Natural killer cell (primary cell): ENCODE data around the gene ATP11A. TPM values are rescaled to one million over a fixed set of nuclear protein-coding genes. Genes with fewer than 3 reads are reported as not detected.

Source experiments
- ATAC-seq, 3 donors: fragments of 150-1000 bp in 2 of 3; fragments of 200-7000 bp in 1 of 3; cut with Tn5 transposase; 1 replicate in 1 of 3; 2 replicates in 2 of 3; pipeline ENCODE4 v1.10.0; 2021; ENCODE audit warnings: mild to moderate bottlenecking in 2 of 3, moderate library complexity in 2 of 3
- DNase-seq, 2 donors: peaks; one replicate each; pipeline versions ENCODE4 v3.0.0 to v3.0.0-alpha.2; 2013 to 2021; ENCODE audit warnings: mixed read lengths in 1 of 2
- H3K27ac ChIP-seq: one replicate; pipeline ENCODE4 v1.5.1; 2013; ENCODE audit warnings: mild to moderate bottlenecking, low read length
- H3K27me3 ChIP-seq: one replicate; pipeline ENCODE4 v1.6.1; 2013; ENCODE audit warnings: low read length; ENCODE audit not compliant: control insufficient read depth, insufficient read depth
- H3K36me3 ChIP-seq: one replicate; pipeline ENCODE4 v1.6.1; 2013; ENCODE audit warnings: low read length; ENCODE audit not compliant: control insufficient read depth, insufficient read depth
- H3K4me1 ChIP-seq: one replicate; pipeline ENCODE4 v1.6.1; 2013; ENCODE audit warnings: low read length; ENCODE audit not compliant: control insufficient read depth, insufficient read depth
- H3K4me3 ChIP-seq: one replicate; pipeline ENCODE4 v1.5.1; 2013; ENCODE audit warnings: low read length
- H3K9me3 ChIP-seq: one replicate; pipeline ENCODE4 v1.6.1; 2013; ENCODE audit warnings: low read length; ENCODE audit not compliant: control insufficient read depth, insufficient read depth
- H3K27ac Mint-ChIP-seq, 2 donors: one replicate each; pipeline ENCODE4 v1.8.0; 2022; ENCODE audit warnings: mild to moderate bottlenecking in 2 of 2, mixed read lengths in 2 of 2, moderate library complexity in 1 of 2
- H3K27me3 Mint-ChIP-seq, 2 donors: one replicate each; pipeline ENCODE4 v1.8.0; 2022; ENCODE audit warnings: low read depth in 2 of 2, mixed read lengths in 2 of 2
- H3K36me3 Mint-ChIP-seq: one replicate; pipeline ENCODE4 v1.8.0; 2022; ENCODE audit warnings: mixed read lengths
- H3K4me1 Mint-ChIP-seq, 2 donors: one replicate each; pipeline ENCODE4 v1.8.0; 2022; ENCODE audit warnings: mixed read lengths in 2 of 2
- H3K4me3 Mint-ChIP-seq: one replicate; pipeline ENCODE4 v1.8.0; 2022; ENCODE audit warnings: mild to moderate bottlenecking, moderate library complexity, mixed read lengths
- H3K9me3 Mint-ChIP-seq, 2 donors: one replicate each; pipeline ENCODE4 v1.8.0; 2022; ENCODE audit warnings: mixed read lengths in 2 of 2
- WGBS: methylation state at CpG from one replicate; pipeline ENCODE4 v1.1.7; 2013; ENCODE audit warnings: missing lambda C conversion rate; ENCODE audit not compliant: insufficient coverage; 5-methylcytosine and 5-hydroxymethylcytosine counted together
- intact Hi-C: fragments of 100-400 bp; cut with micrococcal nuclease; formaldehyde crosslinking; loops from one replicate; pipeline ENCODE4 v1.14.2; 2022
- total RNA-seq, 4 donors: library from RNA; stranded (reverse); fragments of 120-200 nt in 1 of 4; gene quantifications; one replicate each; pipeline versions ENCODE4 v1.2.3 to v1.2.4, GENCODE V29; 2013 to 2022
- TF ChIP-seq, protein P1 (sequence below): fragments of 200-600 bp; IDR thresholded peaks from one replicate; pipeline ENCODE4 v1.8.0; 2022; ENCODE audit warnings: antibody characterized with exemption

The ATP11A gene
- total RNA-seq, 3 donors from 2014 or later (not counting 1 experiment from before 2014, with no cell fraction given) = 47.1 to 68.6 (median 50.7) TPM

DNA sequence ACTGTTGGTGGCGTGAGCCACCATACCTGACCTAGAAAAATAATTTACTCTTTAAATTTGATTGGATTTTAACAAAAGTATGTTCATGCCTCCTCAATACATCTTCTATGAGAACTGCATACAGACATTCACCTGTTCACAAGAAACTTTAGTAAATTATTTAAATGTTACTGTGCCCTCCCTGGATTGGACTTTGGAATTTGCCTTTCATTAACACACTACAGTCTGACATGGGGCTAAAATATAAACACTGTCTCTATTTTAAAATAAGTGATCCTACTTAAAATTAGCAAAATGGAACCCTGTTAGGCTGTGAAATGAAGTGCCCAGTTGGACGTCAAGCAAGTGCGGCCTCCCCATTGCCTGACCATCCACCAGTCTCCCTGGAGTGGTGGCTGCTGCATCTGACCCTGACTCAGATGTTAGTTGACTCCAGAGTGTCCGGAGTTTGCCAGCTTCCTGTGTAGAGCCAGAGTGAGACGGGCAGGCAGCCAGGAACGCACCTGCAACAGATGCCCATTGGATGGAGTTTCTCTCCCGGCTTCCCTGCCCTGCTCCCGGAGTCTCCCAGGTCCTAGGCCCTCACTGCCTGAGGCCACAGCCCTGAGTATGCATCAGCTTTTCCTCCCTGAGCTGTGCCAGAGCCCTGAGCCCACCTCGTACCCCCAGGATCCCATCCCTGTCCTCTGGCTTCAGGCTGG is 45.9 kb upstream of the ATP11A start:
- Mint-ChIP-seq H3K4me3 (no peak overlapping the region), H3K27me3 (peaks cover 7 to 18% of the 10 kb centered on the region in 2 donors), H3K9me3 (no peaks in the 10 kb centered on the region), H3K4me1 (no peaks in the 10 kb centered on the region), H3K36me3 (no peaks in the 10 kb centered on the region), H3K27ac (no peak overlapping the region)
- Histone ChIP-seq H3K4me3 (no peak overlapping the region), H3K9me3 (no peaks in the 10 kb centered on the region), H3K4me1 (peaks cover 5% of the 10 kb centered on the region), H3K27me3 (no peaks in the 10 kb centered on the region), H3K27ac (no peak overlapping the region), H3K36me3 (no peaks in the 10 kb centered on the region)
- DNase-seq = no peak
- intact Hi-C loops = no loop called here
- WGBS = 93% methylated on average over 8 of the region's 9 CpGs
- no peak for ATAC-seq
- TF ChIP-seq, protein P1, sequence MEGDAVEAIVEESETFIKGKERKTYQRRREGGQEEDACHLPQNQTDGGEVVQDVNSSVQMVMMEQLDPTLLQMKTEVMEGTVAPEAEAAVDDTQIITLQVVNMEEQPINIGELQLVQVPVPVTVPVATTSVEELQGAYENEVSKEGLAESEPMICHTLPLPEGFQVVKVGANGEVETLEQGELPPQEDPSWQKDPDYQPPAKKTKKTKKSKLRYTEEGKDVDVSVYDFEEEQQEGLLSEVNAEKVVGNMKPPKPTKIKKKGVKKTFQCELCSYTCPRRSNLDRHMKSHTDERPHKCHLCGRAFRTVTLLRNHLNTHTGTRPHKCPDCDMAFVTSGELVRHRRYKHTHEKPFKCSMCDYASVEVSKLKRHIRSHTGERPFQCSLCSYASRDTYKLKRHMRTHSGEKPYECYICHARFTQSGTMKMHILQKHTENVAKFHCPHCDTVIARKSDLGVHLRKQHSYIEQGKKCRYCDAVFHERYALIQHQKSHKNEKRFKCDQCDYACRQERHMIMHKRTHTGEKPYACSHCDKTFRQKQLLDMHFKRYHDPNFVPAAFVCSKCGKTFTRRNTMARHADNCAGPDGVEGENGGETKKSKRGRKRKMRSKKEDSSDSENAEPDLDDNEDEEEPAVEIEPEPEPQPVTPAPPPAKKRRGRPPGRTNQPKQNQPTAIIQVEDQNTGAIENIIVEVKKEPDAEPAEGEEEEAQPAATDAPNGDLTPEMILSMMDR = no peak

DNA sequence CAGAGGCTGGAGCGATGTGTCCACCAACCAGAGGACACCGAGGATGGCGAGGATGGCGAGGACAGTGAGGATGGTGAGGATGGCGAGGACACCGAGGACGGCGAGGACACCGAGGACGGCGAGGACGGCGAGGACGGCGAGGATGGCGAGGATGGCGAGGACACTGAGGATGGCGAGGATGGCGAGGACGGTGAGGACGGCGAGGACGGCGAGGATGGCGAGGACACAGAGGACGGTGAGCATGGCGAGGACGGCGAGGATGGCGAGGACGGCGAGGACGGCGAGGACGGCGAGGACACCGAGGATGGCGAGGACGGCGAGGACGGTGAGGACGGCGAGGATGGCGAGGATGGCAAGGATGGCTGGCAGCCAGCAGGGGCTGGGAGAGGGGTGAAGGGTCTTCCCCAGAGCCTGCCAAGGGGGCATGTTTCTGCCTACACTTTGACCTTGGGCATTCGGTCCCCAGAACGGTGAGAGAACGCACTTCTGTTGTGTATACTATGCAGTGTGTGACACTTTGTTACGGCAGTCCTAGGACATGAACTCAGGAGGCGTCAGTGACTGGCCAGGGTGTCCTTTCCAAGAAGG is 44.4 kb upstream of the ATP11A start:
- Histone ChIP-seq H3K36me3 (no peaks in the 10 kb centered on the region), H3K4me3 (no peak overlapping the region), H3K4me1 (peaks cover 5% of the 10 kb centered on the region), H3K9me3 (no peaks in the 10 kb centered on the region), H3K27ac (no peak overlapping the region), H3K27me3 (no peaks in the 10 kb centered on the region)
- Mint-ChIP-seq H3K27me3 (peaks cover 3 to 4% of the 10 kb centered on the region in 2 donors), H3K36me3 (no peaks in the 10 kb centered on the region), H3K4me1 (no peaks in the 10 kb centered on the region), H3K27ac (no peak overlapping the region), H3K9me3 (no peaks in the 10 kb centered on the region), H3K4me3 (no peak overlapping the region)
- 95% methylated on average over 49 of the region's 49 CpGs for WGBS
- intact Hi-C loops = no loop called here
- TF ChIP-seq, protein P1 = no peak
- DNase-seq (no peak), ATAC-seq (no peak)

DNA sequence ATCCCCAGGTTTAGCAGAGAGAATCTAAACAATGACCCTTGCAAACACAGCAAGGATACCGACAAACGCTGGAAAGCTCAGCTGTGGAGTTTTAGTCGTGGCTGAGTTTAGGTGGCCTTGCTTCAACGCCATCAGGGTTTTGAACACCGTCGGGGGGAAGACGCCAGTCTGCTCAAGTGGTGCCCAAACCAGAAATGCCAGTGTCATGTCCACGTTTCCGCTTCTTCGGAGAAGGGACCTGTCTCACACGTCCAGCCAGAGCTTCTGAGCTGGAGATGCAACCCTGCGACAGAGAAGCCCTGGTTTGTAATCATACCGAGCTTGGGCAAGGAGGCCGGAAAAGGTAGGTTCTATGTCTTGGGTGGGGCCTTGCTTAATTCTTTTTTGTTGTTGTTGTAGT is 42.6 kb upstream of the ATP11A start:
- no peaks in the 10 kb centered on the region for H3K4me1 Mint-ChIP-seq
- TF ChIP-seq, protein P1 = no peak
- H3K36me3 Mint-ChIP-seq = no peaks in the 10 kb centered on the region
- DNase-seq (no peak), ATAC-seq (no peak)
- no peak overlapping the region for H3K4me3 ChIP-seq
- peaks cover 3% of the 10 kb centered on the region in 2 donors for H3K27me3 Mint-ChIP-seq
- intact Hi-C loops = no loop called here
- no peaks in the 10 kb centered on the region for H3K9me3 Mint-ChIP-seq
- 91% methylated on average over 14 of the region's 14 CpGs for WGBS
- H3K36me3 ChIP-seq = no peaks in the 10 kb centered on the region
- no peak overlapping the region for H3K27ac ChIP-seq
- no peaks in the 10 kb centered on the region for H3K27me3 ChIP-seq
- no peaks in the 10 kb centered on the region for H3K9me3 ChIP-seq
- no peaks in the 10 kb centered on the region for H3K4me1 ChIP-seq
- no peak overlapping the region for H3K27ac Mint-ChIP-seq
- no peak overlapping the region for H3K4me3 Mint-ChIP-seq
